H9 (cell line): Measurements from ENCODE around the gene CERS1. TPM values are rescaled to one million over a fixed set of nuclear protein-coding genes. Genes with fewer than 3 reads are reported as not detected.

Experiments
- DNase-seq: peaks from one replicate; pipeline ENCODE4 v3.0.0-alpha.2; 2017
- H2AFZ ChIP-seq: one replicate; pipeline ENCODE4 v1.6.1; 2013; ENCODE audit warnings: mild to moderate bottlenecking, low read length, control low read depth, moderate library complexity
- H2AK5ac ChIP-seq: 2 replicates; pipeline ENCODE4 v1.6.1; 2013; ENCODE audit warnings: low read length, control low read depth, mixed read lengths; ENCODE audit not compliant: insufficient read length
- H2BK120ac ChIP-seq: one replicate; pipeline ENCODE4 v1.6.1; 2013; ENCODE audit warnings: low read depth, mild to moderate bottlenecking, low read length, control low read depth, inconsistent platforms; ENCODE audit not compliant: poor library complexity, severe bottlenecking
- H2BK12ac ChIP-seq: 2 replicates; pipeline ENCODE4 v1.6.1; 2013; ENCODE audit warnings: low read length, control low read depth, mixed read lengths, low read depth; ENCODE audit not compliant: insufficient read length
- H2BK15ac ChIP-seq: 2 replicates; pipeline ENCODE4 v1.6.1; 2013; ENCODE audit warnings: low read depth, low read length, control low read depth
- H2BK20ac ChIP-seq: one replicate; pipeline ENCODE4 v1.6.1; 2013; ENCODE audit warnings: low read depth, mild to moderate bottlenecking, low read length, control low read depth, inconsistent platforms; ENCODE audit not compliant: poor library complexity, severe bottlenecking
- H2BK5ac ChIP-seq: 2 replicates; pipeline ENCODE4 v1.6.1; 2013; ENCODE audit warnings: low read length, control low read depth, mixed read lengths; ENCODE audit not compliant: insufficient read length
- H3K14ac ChIP-seq: 2 replicates; pipeline ENCODE4 v1.6.1; 2013; ENCODE audit warnings: low read length, control low read depth; ENCODE audit not compliant: insufficient read depth
- H3K18ac ChIP-seq: 2 replicates; pipeline ENCODE4 v1.6.1; 2013; ENCODE audit warnings: low read depth, mild to moderate bottlenecking, mixed read lengths, low read length, control low read depth; ENCODE audit not compliant: insufficient read length
- H3K23ac ChIP-seq: 2 replicates; pipeline ENCODE4 v1.6.1; 2013; ENCODE audit warnings: low read length, control low read depth, mixed read lengths, low read depth; ENCODE audit not compliant: insufficient read length
- H3K23me2 ChIP-seq: 2 replicates; pipeline ENCODE4 v1.6.1; 2013; ENCODE audit warnings: low read depth, mild to moderate bottlenecking, mixed read lengths, low read length, control low read depth; ENCODE audit not compliant: insufficient read length, poor library complexity, severe bottlenecking
- H3K27ac ChIP-seq: 2 replicates; pipeline ENCODE4 v1.5.1; 2013; ENCODE audit warnings: low read length, control low read depth, mixed read lengths, low read depth; ENCODE audit not compliant: insufficient read length
- H3K27me3 ChIP-seq: 2 replicates; pipeline ENCODE4 v1.6.1; 2013; ENCODE audit warnings: low read length, control low read depth, inconsistent platforms; ENCODE audit not compliant: insufficient read depth
- H3K4ac ChIP-seq: 2 replicates; pipeline ENCODE4 v1.6.1; 2013; ENCODE audit warnings: low read depth, mild to moderate bottlenecking, control low read depth, inconsistent platforms, low read length, moderate library complexity
- H3K4me1 ChIP-seq: 2 replicates; pipeline ENCODE4 v1.6.1; 2013; ENCODE audit warnings: low read length, control low read depth, inconsistent platforms; ENCODE audit not compliant: insufficient read depth
- H3K4me2 ChIP-seq: 2 replicates; pipeline ENCODE4 v1.6.1; 2013; ENCODE audit warnings: low read length, control low read depth, mixed read lengths; ENCODE audit not compliant: insufficient read length, insufficient read depth
- H3K56ac ChIP-seq: 2 replicates; pipeline ENCODE4 v1.6.1; 2013; ENCODE audit warnings: low read depth, mild to moderate bottlenecking, mixed read lengths, low read length, control low read depth; ENCODE audit not compliant: insufficient read length
- H3K79me1 ChIP-seq: 2 replicates; pipeline ENCODE4 v1.6.1; 2013; ENCODE audit warnings: low read depth, mild to moderate bottlenecking, moderate library complexity, low read length, control low read depth, inconsistent platforms; ENCODE audit not compliant: insufficient read depth, poor library complexity, severe bottlenecking
- H3K79me2 ChIP-seq: 2 replicates; pipeline ENCODE4 v1.6.1; 2013; ENCODE audit warnings: low read length, control low read depth, inconsistent platforms; ENCODE audit not compliant: insufficient read depth
- H3K9ac ChIP-seq: 2 replicates; pipeline ENCODE4 v1.6.1; 2013; ENCODE audit warnings: low read length, control low read depth, mixed read lengths; ENCODE audit not compliant: insufficient read length; ENCODE audit errors: extremely low read depth
- H3K9me3 ChIP-seq: one replicate; pipeline ENCODE4 v1.6.1; 2013; ENCODE audit warnings: low read depth, low read length, inconsistent platforms; ENCODE audit not compliant: control insufficient read depth
- H3T11ph ChIP-seq: one replicate; pipeline ENCODE4 v1.6.1; 2013; ENCODE audit warnings: mild to moderate bottlenecking, low read length, control low read depth, inconsistent platforms
- H4K20me1 ChIP-seq: one replicate; pipeline ENCODE4 v1.6.1; 2013; ENCODE audit not compliant: control insufficient read depth, insufficient read length, insufficient read depth
- H4K5ac ChIP-seq: 2 replicates; pipeline ENCODE4 v1.6.1; 2013; ENCODE audit warnings: low read depth, mild to moderate bottlenecking, mixed read lengths, low read length, control low read depth; ENCODE audit not compliant: insufficient read length
- H4K8ac ChIP-seq: replicated peaks from 2 replicates; pipeline ENCODE4 v1.6.1; 2013; ENCODE audit warnings: low read length, control low read depth, mixed read lengths, low read depth; ENCODE audit not compliant: insufficient read length
- H4K91ac ChIP-seq: 2 replicates; pipeline ENCODE4 v1.6.1; 2013; ENCODE audit warnings: low read depth, mild to moderate bottlenecking, moderate library complexity, mixed read lengths, low read length, control low read depth; ENCODE audit not compliant: insufficient read length
- H3K27ac Mint-ChIP-seq, 3 experiments: 2 replicates in 2 of 3; 3 replicates in 1 of 3; pipeline ENCODE4 v1.8.0; 2020 to 2021; ENCODE audit warnings: mixed read lengths in 3 of 3, mild to moderate bottlenecking in 1 of 3, moderate library complexity in 1 of 3
- H3K27me3 Mint-ChIP-seq: 2 replicates; pipeline ENCODE4 v1.8.0; 2021; ENCODE audit warnings: low read depth, mild to moderate bottlenecking, moderate library complexity, mixed read lengths
- H3K36me3 Mint-ChIP-seq, 3 experiments: 2 replicates in 2 of 3; 3 replicates in 1 of 3; pipeline ENCODE4 v1.8.0; 2020 to 2021; ENCODE audit warnings: low read depth in 3 of 3, mixed read lengths in 3 of 3; ENCODE audit not compliant: insufficient read depth in 1 of 3
- H3K4me1 Mint-ChIP-seq, 2 experiments: 2 replicates each; pipeline ENCODE4 v1.8.0; 2020; ENCODE audit warnings: mixed read lengths in 2 of 2
- H3K4me3 Mint-ChIP-seq, 2 experiments: 2 replicates in 1 of 2; 3 replicates in 1 of 2; pipeline ENCODE4 v1.8.0; 2020 to 2021; ENCODE audit warnings: mild to moderate bottlenecking in 2 of 2, mixed read lengths in 2 of 2, moderate library complexity in 1 of 2
- H3K9me3 Mint-ChIP-seq, 2 experiments: 2 replicates in 1 of 2; 3 replicates in 1 of 2; pipeline ENCODE4 v1.8.0; 2020; ENCODE audit warnings: mild to moderate bottlenecking in 2 of 2, mixed read lengths in 2 of 2, moderate library complexity in 1 of 2
- CTCF ChIP-seq: fragments of 200-600 bp; sonication (generic); conservative IDR thresholded peaks from 3 replicates; pipeline ENCODE4 v1.8.0; 2021; ENCODE audit warnings: antibody characterized with exemption, mild to moderate bottlenecking
- whole genome bisulfite sequencing: extraction: QIAGEN DNeasy Blood & Tissue Kit; methylation state at CpG from one replicate; pipeline ENCODE4 v1.1.7; 2013; ENCODE audit warnings: missing lambda C conversion rate, low lambda C conversion rate, mixed read lengths; ENCODE audit not compliant: insufficient read length; ENCODE audit errors: extremely low coverage; 5-methylcytosine and 5-hydroxymethylcytosine counted together
- total RNA-seq: library from RNA; stranded (reverse); gene quantifications from 2 replicates; pipeline ENCODE4 v1.2.1, GENCODE V29; 2021

Gene CERS1
- total RNA-seq, 1 experiment from 2014 or later: 19.3 TPM

- H4K20me1 ChIP-seq: no peaks in the 10 kb centered on the region
- Mint-ChIP-seq H3K27ac (no peak overlapping the region), H3K9me3 (no peaks in the 10 kb centered on the region), H3K4me1 (no peaks in the 10 kb centered on the region), H3K27me3 (no peaks in the 10 kb centered on the region), H3K36me3 (peaks cover 35 to 85% (median 84%) of the 10 kb centered on the region in 3 experiments), H3K4me3 (no peak overlapping the region)
- no peak overlapping the region for H3K18ac ChIP-seq
- no peaks in the 10 kb centered on the region for H3K4me1 ChIP-seq
- H3K79me2 ChIP-seq: no peaks in the 10 kb centered on the region
- H2BK15ac ChIP-seq: no peak overlapping the region
- H3K4me2 ChIP-seq: no peak overlapping the region
- H2BK12ac ChIP-seq: no peak overlapping the region
- H3K14ac ChIP-seq: no peak overlapping the region
- H2AK5ac ChIP-seq: no peak overlapping the region
- no peak overlapping the region for H2BK5ac ChIP-seq
- H4K91ac ChIP-seq: no peak overlapping the region
- H3K4ac ChIP-seq: no peak overlapping the region
- H3K27ac ChIP-seq: no peak overlapping the region
- TF ChIP-seq CTCF: no peak
- no peak overlapping the region for H3K56ac ChIP-seq
- no peak overlapping the region for H4K8ac ChIP-seq
- H3K9me3 ChIP-seq: no peaks in the 10 kb centered on the region
- no CpG with 5 or more reads among the region's 17 CpGs for WGBS
- no peak overlapping the region for H2AFZ ChIP-seq
- H4K5ac ChIP-seq: no peak overlapping the region
- no peak overlapping the region for H2BK120ac ChIP-seq
- H3T11ph ChIP-seq: no peak overlapping the region
- no peaks in the 10 kb centered on the region for H3K79me1 ChIP-seq
- H3K23ac ChIP-seq: no peak overlapping the region
- no peaks in the 10 kb centered on the region for H3K27me3 ChIP-seq
- no peak overlapping the region for H2BK20ac ChIP-seq
- DNase-seq: no peak
- no peak overlapping the region for H3K9ac ChIP-seq
- no peaks in the 10 kb centered on the region for H3K23me2 ChIP-seq
Measured at GRCh38 chr19:18860725-18861124, 35.2 kb downstream of the CERS1 start.
